Mucosa of stomach (tissue), 1 donor: ENCODE measurements around the gene ZNF33B.
"Not testable (repeated sequence)": the region's sequence is repeated elsewhere in the genome, so short reads cannot be mapped to it uniquely, and the experiment has no call there.

Experiments used
- H3K27me3 ChIP-seq: one replicate; pipeline ENCODE4 v1.7.0; 2013; ENCODE audit warnings: mild to moderate bottlenecking, low read length; ENCODE audit not compliant: control insufficient read depth, insufficient read depth
- H3K36me3 ChIP-seq: one replicate; pipeline ENCODE4 v1.7.0; 2013; ENCODE audit warnings: low read length; ENCODE audit not compliant: control insufficient read depth, insufficient read depth
- H3K4me1 ChIP-seq: one replicate; pipeline ENCODE4 v1.7.0; 2013; ENCODE audit warnings: mild to moderate bottlenecking, low read length; ENCODE audit not compliant: control insufficient read depth, insufficient read depth
- H3K4me3 ChIP-seq: one replicate; pipeline ENCODE4 v1.7.0; 2013; ENCODE audit warnings: low read length
- H3K9ac ChIP-seq: one replicate; pipeline ENCODE4 v1.7.0; 2013; ENCODE audit warnings: mild to moderate bottlenecking, low read length, moderate library complexity
- H3K9me3 ChIP-seq: one replicate; pipeline ENCODE4 v1.7.0; 2013; ENCODE audit warnings: mild to moderate bottlenecking, low read length, moderate library complexity; ENCODE audit not compliant: control insufficient read depth
- donor health status: Pancreatic carcinoma.

ZNF33B gene

GRCh38 chr10:42598249-42598873 is 40.0 kb downstream of the ZNF33B start:
- Histone ChIP-seq H3K9me3 (peaks cover 21% of the 10 kb centered on the region), H3K27me3 (no peaks in the 10 kb centered on the region), H3K4me1 (no peaks in the 10 kb centered on the region), H3K4me3 (no peak overlapping the region), H3K9ac (no peak overlapping the region), H3K36me3 (peaks cover 2% of the 10 kb centered on the region)

DNA sequence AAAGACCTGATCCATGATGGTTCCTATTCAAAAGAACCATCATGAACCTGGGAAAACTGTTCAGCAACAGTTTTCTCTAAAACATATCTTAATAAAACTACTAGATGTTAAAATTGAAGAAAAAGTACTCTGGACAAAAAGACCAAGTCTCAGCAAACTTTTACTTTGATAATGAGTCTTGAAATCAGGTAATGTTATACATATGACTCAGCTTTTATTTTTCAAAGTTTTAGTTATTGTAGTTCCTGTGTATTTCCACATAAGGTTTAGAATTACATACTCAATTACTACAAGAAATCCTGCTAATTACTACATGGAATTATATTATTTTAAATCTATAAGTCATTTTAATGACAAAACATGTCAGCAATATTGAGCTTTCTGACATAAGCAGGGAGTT is 42.2 kb downstream of the ZNF33B start:
- peaks cover 34% of the 10 kb centered on the region for H3K9me3 ChIP-seq
- H3K4me1 ChIP-seq: no peaks in the 10 kb centered on the region
- no peak overlapping the region for H3K9ac ChIP-seq
- H3K36me3 ChIP-seq: peaks cover 5% of the 10 kb centered on the region
- H3K4me3 ChIP-seq: no peak overlapping the region
- H3K27me3 ChIP-seq: no peaks in the 10 kb centered on the region

DNA sequence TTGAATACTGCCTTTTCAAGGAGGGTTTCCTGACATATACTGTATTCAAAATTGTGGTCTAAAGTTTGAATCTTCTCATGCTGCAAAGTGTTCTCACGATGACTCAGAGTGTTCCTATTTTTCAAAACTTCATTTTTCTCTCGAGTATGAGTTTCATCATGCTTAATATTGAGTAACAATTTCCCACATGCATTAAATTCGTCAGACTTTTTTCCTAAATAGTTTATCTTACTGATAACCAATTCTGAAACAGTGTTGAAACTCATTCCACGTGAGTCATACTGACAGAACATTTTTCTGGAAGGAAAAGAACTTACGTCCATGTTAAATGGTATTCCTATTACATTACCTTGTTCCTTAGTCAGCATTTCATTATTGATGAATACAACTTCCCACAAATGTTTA is 44.1 kb downstream of the ZNF33B start:
- no peak overlapping the region for H3K9ac ChIP-seq
- H3K4me3 ChIP-seq: no peak overlapping the region
- peaks cover 38% of the 10 kb centered on the region for H3K9me3 ChIP-seq
- H3K36me3 ChIP-seq: peaks cover 5% of the 10 kb centered on the region
- no peaks in the 10 kb centered on the region for H3K27me3 ChIP-seq
- no peaks in the 10 kb centered on the region for H3K4me1 ChIP-seq

DNA sequence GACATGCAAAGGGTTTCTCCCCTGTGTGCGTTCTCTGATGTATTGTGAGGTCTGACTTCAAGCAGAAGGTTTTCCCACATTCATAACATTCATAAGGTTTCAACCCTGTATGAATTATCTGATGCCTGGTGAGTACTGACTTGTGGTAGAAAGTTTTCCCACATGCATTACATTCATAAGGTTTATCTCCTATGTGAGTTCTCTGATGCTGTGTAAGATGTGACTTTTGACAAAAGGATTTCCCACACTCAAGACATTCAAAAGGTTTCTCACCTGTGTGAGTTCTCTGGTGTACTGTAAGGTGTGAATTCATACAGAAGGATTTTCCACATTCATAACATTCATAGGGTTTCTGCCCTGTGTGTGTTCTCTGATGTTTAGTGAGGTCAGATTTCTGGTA is 45.1 kb downstream of the ZNF33B start:
- H3K4me1 ChIP-seq: no peaks in the 10 kb centered on the region
- H3K36me3 ChIP-seq: peaks cover 9% of the 10 kb centered on the region
- no peak overlapping the region for H3K4me3 ChIP-seq
- H3K27me3 ChIP-seq: no peaks in the 10 kb centered on the region
- H3K9ac ChIP-seq: no peak overlapping the region
- peaks cover 36% of the 10 kb centered on the region for H3K9me3 ChIP-seq

GRCh38 chr10:42583828-42584227 is 54.5 kb downstream of the ZNF33B start:
- Histone ChIP-seq H3K36me3 (peaks cover 10% of the 10 kb centered on the region), H3K4me3 (no peak overlapping the region), H3K9ac (no peak overlapping the region), H3K9me3 (no peaks in the 10 kb centered on the region), H3K4me1 (no peaks in the 10 kb centered on the region), H3K27me3 (no peaks in the 10 kb centered on the region)

DNA sequence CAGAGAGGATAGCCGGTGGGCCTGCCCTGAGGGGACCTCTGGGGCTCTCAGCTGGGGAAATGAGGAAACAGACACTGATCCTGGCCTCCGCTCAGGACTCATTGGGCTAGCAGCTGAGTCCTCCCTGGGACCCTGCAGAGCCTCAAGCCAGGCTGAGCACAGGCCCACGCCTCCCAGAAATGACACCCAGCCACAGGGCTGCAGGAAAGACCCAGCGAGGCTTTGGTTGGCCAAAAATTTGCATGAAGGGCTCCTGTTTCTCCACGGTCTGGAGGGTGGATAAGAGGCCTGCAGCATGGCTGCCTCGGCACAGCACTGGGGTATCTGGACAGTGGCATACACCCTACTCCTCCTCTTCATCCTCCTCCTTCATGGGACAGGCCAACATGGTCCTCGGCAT is 60.4 kb downstream of the ZNF33B start:
- Histone ChIP-seq H3K4me3 (no peak overlapping the region), H3K4me1 (no peaks in the 10 kb centered on the region), H3K36me3 (no peaks in the 10 kb centered on the region), H3K27me3 (no peaks in the 10 kb centered on the region), H3K9ac (no peak overlapping the region), H3K9me3 (no peaks in the 10 kb centered on the region)

- Histone ChIP-seq H3K9ac (no peak overlapping the region), H3K9me3 (no peaks in the 10 kb centered on the region), H3K36me3 (no peaks in the 10 kb centered on the region), H3K27me3 (no peaks in the 10 kb centered on the region), H3K4me3 (no peak overlapping the region), H3K4me1 (no peaks in the 10 kb centered on the region)
Observed at GRCh38 chr10:42576338-42576737, 62.0 kb downstream of the ZNF33B start.

DNA sequence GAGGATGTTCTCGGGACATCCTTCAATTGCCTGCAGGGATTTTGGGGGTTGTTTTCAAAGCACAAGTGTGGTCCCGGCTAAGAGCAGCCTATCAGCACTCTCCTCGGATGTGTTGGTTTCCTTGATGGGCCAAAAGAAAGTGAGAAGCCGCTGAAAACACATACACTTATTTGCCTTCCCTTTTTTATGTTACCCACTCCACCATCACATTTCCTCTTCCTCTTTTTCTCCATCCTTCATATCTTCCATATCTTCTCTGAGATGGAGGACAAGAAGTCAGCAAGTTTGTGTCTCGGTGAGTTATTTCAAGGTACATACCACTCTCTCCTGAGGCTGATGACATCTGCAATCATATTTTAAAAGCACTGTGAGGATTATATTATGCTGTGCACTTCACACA is 64.0 kb downstream of the ZNF33B start:
- Histone ChIP-seq H3K27me3 (no peaks in the 10 kb centered on the region), H3K4me1 (no peaks in the 10 kb centered on the region)

DNA sequence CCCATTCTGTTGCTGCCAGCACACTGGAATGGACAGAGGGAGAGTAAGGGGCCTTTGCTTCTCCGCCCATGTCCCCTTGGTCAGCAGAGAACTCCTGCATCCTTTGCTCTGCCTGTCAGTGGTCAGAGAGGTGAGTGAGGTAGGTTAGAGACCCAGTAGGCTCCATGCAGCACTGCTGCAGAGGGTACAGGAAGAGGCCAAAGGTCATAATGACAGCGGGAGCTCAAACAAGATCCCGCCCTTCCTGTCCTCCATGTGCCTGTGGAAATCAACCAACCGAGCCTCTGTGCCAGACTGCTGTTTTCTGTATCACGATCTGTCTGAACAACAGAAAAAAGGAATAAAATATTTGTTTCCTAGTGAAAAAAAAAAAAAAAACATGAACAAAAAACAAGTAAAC is 81.4 kb downstream of the ZNF33B start:
- no peaks in the 10 kb centered on the region for H3K27me3 ChIP-seq
- H3K4me1 ChIP-seq: peaks cover 3% of the 10 kb centered on the region
- no peaks in the 10 kb centered on the region for H3K9me3 ChIP-seq

More for the DNA sequence above, 64.0 kb downstream of the ZNF33B start:
- Histone ChIP-seq H3K9ac (no peak overlapping the region), H3K36me3 (no peaks in the 10 kb centered on the region), H3K9me3 (no peaks in the 10 kb centered on the region), H3K4me3 (no peak overlapping the region)

GRCh38 chr10:42553576-42553975 is 84.8 kb downstream of the ZNF33B start:
- H3K4me1 ChIP-seq, H3K9me3 ChIP-seq, H3K36me3 ChIP-seq, H3K27me3 ChIP-seq: not testable (repeated sequence)
- Histone ChIP-seq H3K9ac (peak overlapping the region; percentile 52), H3K4me3 (peak overlapping the region; percentile 68)

More for the DNA sequence above, 81.4 kb downstream of the ZNF33B start:
- Histone ChIP-seq H3K36me3 (no peaks in the 10 kb centered on the region), H3K4me3 (no peak overlapping the region), H3K9ac (no peak overlapping the region)

DNA sequence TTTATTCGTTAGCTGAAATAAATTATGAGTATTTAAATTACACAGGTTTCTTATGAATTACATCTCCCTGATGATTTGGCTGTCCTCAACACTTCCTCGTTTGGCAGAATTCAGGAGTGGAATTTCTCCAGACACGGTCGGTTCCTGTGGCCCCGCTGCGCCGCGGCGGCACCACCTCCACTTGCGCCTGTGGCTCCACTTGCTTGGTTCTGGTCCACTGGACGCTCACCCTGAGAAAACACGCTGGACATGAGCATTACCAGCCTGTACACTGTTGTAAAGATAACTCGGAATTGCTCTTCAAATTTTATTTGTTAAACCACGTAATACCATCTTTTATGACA is 85.3 kb downstream of the ZNF33B start:
- Histone ChIP-seq H3K4me1 (peaks cover 3% of the 10 kb centered on the region), H3K9me3 (no peaks in the 10 kb centered on the region), H3K36me3 (no peaks in the 10 kb centered on the region), H3K9ac (peak overlapping the region; percentile 52), H3K4me3 (peak overlapping the region; percentile 68), H3K27me3 (no peaks in the 10 kb centered on the region)

DNA sequence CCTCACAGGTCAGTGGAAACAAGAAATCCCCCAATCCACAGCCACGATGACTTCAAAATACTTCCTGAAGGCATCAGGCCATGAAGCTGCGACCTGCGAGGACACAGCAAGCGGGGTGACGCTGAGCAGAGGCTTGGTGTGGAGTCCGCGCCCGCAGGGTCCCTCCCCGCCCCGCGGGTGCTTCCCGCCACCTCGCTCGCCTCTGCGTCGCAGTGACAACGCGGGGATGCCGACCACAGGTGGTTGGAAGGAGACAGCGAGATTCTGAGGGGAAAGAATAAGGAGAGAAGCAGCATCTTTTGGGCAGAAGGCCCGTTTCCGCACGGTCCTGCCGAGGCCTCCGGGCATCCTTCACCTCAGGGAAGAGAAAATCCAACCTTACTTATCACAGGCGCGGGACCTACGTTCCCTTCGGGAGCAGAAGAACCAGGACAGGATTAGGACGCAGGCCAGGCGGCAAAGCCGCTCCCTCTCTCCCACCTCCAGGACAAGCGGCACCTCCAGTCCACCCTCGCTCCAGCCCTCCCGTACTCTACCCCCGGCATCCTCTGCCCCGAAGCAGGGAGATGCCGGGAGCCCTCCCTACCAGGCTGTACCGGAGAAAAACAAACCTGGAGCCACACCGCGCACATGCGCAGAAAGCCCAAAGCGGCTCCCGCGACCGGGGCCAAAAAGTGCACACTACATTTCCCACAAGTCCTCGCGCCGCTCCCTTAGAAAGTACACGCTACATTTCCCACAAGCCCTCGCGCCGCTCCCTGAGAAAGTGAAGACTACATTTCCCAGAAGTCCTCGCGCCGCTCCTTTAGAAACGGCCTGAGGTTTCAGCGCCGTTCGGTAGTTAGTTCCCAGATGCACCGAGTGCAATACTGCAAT is 85.9 kb downstream of the ZNF33B start:
- H3K36me3 ChIP-seq: no peaks in the 10 kb centered on the region
- H3K9ac ChIP-seq: peak overlapping the region; percentile 72
- H3K9me3 ChIP-seq: no peaks in the 10 kb centered on the region
- H3K4me1 ChIP-seq: peaks cover 3% of the 10 kb centered on the region
- H3K27me3 ChIP-seq: no peaks in the 10 kb centered on the region
- peak overlapping the region; percentile 68 for H3K4me3 ChIP-seq
